Ureter (tissue), 1 donor: Measurements from ENCODE around the gene RNF181. TPM values are rescaled to one million over a fixed set of nuclear protein-coding genes. Genes with fewer than 3 reads are reported as not detected.
A peak's percentile ranks its signal among the peaks of the same experiment; 100 is the strongest.
"Not testable (repeated sequence)": the region's sequence is repeated elsewhere in the genome, so short reads cannot be mapped to it uniquely, and the experiment has no call there.

Experiments used
- DNase-seq: peaks from one replicate; pipeline ENCODE4 v3.0.0-alpha.2; 2020; ENCODE audit warnings: low spot score
- total RNA-seq: library from RNA; stranded (reverse); gene quantifications from one replicate; pipeline ENCODE4 v1.2.4, GENCODE V29; 2023
- donor health status: DM: yes; HTN: yes; CAD: no.

Gene RNF181
- total RNA-seq, 1 donor from 2014 or later, result 115 TPM

DNA sequence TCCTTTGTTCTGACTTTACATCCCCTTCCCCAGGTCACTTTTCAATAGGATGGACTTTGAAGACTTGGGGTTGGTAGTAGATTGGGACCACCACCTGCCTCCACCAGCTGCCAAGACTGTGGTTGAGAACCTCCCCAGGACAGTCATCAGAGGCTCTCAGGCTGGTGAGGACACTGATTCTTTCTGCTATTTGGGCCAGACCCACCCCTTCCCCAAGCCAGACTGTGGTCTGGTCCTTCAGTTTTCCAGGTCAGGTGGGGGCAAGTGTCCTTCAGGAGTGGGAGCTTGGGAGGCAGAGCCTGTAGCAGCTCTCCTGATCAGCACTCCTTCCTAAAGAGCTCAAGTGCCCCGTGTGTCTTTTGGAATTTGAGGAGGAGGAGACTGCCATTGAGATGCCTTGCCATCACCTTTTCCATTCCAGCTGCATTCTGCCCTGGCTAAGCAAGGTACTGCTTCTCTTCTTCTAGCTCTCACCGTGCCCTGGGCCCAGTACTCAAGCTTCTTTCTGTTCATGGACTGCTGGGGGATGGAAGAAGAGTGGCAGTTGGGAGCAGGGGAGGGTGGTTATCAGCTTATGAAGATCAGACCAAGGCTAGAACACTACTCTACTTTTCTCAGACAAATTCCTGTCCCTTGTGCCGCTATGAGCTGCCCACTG lies 1.1 kb downstream of the RNF181 start:
- no peak for DNase-seq

DNA sequence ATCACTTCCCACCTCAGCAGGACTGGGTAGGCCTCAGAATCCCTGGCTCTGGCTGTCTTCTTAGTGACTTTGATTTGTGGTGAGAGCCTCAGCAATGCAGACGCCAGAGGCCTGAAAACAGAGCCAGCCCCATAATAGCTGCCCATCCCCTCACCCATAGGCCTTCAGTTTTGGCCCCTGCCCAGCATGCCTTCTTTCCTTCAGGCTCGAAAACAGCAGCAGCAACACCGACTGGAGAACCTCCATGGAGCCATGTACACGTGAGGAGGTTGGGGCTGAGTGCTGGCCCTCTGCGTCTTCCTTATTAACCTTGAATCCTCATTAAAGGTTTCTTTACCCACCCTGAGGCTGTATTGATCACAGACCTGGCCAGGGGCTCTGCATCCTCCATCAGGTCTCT lies 1.7 kb downstream of the RNF181 start:
- DNase-seq, result no peak

DNA sequence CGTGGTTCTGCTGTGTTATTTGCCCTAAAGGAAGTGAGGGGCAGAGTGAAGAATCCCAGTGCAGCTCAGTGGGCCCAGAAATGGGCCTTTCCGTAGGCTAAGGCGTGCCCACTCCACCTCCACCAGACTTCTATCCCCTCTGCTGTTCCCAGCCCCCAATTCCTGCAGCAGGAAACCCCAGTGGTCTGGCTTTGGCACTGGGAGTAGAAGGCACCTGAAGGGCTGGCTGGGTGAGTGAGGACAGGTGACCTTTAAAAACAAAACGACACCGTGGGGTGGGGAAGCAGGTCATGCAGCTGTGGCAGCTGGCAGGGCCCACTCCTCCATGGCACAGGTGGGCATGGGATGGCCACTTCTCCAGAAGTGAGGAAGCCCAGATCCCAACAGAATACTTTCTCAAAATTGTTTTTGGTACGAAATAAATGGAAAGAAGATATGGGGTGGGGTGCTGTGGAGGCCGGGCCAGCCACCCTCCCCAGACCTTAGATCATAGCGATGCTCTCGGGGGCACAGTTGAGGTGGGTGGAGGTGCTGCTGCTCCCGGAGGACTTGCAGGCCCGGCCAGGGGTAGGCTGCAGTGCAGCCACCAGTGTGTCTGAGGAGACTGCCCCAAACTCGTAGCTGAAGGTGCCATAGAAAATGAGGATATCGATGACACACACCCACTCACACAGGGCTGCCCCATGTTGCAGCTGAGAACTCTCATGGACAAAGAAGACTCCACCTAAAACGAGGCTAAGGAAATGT lies 3.2 kb downstream of the RNF181 start:
- no peak for DNase-seq

DNA sequence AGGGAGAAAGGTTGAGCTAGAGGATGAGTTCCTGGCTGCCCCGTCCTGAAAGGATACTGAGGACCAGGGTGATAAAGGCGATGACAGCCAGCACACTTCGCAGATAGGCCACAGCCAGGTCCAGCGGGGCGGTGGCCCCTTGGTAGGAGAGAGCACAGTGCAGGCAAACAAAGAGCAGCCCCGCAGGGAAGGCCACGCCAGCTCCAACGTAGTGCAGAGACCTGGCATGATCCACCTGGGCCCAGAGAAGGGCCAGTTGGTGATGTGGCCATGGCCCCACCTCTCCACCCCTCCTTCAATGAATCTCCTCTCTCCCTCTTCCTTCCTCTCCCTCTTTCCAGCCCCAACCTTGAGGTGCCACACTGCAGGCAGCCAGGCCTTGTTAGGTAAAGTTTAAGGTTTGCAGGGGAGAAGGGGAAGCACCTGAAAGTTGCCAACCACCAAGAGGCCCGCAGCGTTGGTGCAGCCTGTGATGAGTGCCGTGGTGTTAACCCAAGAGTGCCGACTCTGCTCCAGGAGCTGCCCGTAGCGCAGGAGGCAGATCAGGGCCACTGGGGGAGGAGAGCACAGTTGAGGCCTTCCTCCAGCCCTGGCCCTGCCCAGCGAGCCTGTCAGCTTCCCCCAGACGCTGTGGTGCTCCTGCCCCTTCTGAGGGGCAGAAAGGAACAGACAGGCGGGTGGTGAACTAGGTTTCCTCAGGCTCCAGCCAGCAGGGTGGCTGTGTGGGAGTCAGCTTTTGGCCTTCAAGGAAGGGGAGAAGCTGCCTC lies 4.1 kb downstream of the RNF181 start:
- no peak for DNase-seq

DNA sequence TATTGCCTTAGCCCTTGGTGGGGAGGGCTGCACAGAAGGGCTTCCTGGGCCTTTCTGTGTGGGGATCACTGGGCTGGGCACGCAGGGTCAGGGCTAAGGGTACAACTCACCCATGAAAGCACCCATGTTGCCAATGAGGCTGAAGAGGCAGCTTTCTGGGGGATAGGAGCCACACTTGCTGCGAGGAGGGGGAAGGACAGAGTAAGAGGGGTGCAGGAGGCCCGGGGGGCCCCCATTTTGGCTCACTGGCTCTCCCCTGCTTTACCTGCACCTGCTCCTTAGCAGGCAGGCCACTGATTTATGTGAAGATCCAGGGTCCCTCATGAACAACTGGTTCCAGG lies 4.7 kb downstream of the RNF181 start:
- no peak for DNase-seq

DNA sequence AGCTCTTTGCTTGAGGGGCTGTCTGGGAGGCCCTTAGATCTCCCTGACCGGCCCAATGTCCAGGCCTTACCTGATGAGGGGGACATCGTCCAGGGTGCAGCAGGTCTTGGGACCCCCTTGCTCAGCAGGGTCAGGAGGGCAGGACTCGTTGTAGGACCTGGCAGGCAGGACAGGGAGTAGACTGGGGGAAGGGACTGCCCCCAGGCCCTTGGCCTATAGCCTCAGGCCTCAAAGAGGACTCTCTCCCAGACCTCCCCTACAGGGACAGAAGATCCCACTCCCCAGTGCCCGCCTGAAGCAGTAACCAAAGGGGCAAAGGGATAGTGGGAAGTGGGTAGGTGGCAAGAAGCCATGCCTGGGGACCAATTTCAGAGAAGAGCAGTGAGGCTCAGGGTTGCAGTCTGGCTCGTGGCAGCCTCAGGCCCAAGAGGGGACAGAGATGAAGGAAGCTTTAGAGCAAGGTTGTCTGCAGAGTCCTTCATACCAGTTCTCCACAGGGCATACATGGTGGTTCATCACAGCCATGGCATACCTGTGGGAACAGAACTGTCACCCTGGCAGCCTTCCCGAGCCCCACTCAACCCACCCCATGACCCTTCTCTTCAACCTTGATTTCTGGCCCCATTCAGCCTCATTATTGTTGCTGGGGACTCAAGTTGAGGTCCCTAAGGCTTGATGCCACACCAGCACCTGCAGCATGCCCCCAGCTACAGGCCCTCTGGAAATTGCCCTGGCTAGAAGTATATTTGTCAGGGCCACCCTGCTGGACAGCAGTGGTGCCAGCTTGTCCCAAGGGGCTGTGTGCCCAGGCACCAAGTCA lies 5.6 kb downstream of the RNF181 start:
- DNase-seq, result no peak

DNA sequence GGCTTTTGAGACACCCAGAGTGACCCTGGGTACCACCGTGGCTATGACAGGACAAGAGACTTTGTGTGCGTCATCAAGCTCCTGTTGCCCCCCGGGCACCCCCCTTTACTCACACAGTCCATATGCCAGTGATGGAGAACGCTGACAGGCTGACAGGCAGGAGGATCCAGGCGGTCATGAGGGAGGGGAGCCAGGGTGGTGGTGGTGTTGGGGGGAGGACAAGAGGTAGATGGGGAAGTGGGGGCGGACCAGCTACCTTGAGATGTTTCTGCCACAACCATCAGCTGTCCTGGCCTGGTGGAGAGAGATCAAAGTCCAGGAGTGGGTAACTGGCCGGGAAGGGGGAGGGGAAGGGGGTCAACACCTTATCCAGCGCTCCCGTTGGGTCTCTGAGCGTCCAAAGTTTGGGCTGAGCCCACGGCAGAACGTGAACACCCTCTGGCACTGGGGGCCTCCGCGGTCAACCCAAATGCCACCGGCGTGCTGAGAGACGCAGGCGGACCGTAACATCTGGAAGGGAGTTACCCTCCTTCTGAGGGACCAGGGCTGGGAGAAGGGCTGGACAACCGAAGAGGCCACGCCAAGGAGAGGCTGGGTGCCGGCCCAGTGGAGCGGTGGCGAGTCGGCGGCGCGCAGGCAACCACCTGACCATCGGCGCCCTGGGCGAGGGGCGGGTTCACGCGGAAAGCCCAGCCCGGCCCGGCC lies 6.4 kb downstream of the RNF181 start:
- peak; percentile 67 for DNase-seq

DNA sequence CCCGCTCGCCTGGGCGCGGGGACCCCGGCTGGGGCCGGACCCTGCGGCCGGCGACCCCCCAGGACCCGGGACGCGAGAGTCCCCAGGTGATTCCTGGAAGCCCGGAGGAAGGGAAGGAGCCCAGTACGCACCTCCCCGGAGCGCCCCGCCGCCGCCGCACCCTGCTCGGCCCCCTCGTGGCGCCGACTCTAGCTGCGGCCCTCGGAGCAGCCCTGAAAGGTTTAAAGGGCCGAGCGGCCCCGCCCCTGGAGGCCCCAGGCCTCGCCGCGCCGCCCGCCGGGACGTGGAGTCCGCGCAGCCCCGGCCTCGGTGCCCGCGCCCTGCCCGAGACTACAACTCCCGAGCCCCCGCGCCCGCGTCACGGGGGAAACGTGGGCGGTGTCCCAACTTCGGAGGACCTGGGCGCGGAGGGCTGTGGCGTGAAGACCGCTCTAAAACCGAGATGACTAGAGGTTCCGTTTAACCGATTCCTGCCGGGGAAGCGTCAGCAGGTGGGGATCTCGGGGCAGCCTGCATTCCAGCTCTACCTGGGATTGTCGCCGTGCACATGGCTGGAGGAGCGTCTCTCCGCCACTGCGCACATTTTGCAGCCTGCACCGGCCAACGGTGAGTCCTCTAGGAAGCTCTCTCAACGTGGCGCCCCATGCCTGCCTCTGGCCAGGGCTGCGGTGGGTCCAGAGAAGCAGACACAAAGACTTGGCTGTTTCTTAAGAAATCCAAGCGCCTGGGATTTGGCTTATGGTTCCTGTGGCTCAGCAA lies 7.1 kb downstream of the RNF181 start, which contains the start of gene TMEM150A:
TMEM150A (minus strand) TSS at position 223 of the 759 bp plus-strand sequence. CDS start 750 bp downstream, outside the sequence.
- DNase-seq, result peak; percentile 94

DNA sequence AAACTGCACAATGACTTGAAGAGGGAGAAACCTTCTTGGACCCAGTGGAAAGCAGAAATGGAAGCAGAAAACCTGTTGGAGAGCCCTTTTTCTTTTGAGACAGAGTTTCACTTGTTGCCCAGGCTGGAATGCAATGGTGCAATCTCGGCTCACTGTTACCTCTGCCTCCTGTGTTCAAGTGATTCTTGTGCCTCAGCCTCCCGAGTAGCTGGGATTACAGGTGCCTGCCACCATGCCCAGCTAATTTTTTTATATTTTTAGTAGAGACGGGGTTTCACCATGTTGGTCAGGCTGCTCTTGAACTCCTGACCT lies 8.5 kb downstream of the RNF181 start:
- DNase-seq, result not testable (repeated sequence)

DNA sequence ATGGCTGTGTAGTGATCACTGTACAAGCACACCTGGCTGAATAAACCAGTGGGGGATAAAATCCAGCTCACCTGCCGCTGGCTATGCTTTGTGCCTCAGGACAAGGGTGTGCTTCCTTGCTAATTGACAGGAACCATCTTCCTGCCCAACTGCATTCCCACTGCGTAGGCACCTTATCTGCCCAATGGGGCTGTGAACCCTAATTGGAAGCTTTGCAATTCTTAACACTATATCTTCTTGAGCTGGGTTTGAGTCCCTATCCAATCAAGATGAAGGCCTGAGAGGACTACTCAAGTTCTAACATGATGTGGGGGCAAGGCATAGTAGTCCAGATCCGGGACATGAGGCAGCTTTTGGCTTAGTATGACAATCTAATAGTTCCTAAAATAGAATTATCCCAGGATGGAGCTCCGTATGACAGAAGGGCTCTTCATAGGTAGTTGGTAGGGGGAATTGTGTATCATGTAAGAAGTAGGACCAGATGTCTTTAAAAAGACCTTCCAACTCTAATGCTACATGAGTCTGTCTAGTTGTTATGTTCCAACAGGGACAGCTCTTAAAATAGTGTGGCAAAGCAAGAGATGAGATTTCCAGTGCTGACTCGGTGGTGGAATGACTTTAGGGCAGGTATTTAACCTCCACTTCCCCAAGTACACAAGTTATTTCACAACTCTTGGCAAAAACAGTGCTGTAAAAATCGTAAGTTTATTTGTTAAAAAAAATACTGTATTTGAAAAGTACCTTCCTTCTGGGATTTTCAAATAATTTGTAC lies 9.2 kb downstream of the RNF181 start:
- no peak for DNase-seq

DNA sequence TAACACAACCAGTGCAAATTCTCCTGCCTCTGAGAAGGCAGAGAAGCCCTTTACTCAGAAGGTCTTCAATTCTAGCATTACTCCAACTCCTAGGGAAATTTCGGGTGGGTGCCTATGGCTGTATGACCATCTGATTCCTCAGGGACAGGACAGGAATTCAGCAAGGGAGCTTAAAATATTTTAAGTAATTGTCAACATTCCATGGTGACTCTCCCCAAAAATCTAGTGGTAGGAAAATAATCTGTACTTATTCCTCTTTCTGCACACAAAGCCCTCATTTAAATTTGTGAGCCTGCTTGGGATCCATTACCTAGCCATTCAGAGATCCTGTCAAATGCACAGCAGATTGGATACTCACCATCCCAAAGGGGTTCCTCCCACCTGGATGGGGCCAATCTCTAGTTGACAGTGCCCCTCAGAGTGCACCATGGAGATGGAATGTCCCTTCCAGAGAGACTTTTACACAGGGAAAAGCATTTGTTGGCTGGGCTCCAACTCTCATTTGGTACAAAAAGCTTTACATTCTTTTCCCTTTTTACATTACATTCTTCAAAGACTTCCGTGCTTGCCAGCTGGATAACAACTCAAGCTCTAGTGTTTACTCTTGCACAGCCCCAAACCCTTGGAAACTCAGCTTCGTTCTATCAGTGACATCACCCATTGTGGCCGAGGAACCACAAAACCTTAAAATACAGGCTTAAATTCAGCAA lies 10.0 kb downstream of the RNF181 start:
- no peak for DNase-seq

DNA sequence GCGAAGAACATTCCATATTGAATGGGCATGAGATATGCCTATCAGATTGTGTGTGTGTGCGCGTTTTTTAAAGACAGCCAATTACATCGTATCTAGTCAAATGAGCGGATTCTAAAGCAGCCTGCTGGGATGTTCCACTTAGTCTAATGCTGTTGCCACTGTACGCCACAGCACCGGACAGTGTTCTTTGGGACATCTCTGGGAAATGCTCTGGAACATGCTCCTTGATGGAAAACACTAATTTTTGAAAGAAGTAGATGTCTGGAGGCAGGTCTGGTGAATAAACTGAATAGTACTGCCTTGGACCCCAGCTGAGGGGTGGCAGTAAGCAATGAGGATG lies 10.5 kb downstream of the RNF181 start:
- no peak for DNase-seq

DNA sequence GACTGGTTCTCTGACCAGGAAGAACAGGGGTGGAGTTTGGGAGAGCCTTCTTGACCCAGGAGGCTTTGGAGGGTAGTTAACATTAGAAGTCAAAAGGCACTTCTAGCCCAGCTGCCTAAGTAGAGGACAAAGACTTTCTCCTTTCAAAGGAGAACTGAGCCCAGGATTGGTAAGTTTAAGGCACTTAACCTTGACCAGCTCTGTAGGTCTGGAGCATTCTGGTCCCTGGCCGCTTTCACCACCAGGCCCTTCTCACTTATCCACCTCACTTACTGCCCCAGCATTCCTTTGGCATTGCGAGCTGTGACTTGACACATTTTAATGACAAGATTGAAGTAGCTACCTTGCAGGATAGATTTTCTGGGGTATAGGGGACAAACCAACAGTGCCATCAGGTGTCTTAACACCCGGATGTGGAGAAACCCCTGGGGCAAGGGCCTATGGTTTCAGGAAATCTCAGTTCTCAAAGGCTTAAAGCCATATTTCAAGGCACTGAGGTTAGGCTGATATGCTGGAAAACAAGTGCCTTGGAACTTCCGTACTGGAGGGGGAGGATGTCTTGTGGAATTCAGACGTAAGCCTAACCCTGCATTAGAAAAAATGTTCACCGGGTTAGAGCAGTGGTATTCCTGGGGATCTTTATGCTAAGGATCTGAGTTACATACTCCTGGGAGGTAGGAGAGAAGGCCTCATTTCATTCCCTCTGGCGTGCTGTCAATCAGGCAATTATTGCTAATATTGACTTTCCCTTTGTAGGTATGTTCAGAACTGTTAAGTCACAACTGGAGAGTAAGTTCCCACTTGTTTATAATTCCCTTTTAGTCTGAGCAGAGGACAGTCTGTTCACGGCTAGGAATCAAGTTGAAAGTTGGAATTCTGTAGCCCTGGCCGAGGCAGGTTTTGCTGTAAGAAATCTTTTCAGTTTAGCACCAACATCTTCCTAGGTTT lies 12.0 kb downstream of the RNF181 start:
- DNase-seq, result no peak

DNA sequence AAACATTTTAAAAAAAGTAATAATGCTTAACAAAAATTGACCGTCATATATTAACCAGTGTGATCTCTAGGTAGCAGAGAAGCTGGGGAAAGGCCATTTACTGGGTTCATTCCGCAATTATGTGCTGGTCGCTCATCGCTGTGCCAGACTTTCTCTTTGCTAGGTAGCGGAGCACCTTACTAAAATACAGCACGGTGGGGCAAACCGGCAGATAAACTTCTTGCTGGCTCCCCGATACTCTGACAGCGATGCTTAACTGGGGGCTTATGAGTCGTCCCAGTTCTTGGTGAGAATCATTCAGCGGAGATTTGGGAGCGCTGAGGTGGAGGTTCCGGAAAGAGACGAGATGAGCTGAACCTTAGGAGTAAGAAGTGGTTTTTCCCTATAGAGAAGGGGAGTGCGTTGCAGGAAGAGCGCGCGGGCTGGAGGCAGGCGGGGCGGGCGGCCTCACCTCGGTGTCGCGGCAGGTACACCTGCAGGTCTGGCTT lies 15.7 kb downstream of the RNF181 start:
- no peak for DNase-seq

DNA sequence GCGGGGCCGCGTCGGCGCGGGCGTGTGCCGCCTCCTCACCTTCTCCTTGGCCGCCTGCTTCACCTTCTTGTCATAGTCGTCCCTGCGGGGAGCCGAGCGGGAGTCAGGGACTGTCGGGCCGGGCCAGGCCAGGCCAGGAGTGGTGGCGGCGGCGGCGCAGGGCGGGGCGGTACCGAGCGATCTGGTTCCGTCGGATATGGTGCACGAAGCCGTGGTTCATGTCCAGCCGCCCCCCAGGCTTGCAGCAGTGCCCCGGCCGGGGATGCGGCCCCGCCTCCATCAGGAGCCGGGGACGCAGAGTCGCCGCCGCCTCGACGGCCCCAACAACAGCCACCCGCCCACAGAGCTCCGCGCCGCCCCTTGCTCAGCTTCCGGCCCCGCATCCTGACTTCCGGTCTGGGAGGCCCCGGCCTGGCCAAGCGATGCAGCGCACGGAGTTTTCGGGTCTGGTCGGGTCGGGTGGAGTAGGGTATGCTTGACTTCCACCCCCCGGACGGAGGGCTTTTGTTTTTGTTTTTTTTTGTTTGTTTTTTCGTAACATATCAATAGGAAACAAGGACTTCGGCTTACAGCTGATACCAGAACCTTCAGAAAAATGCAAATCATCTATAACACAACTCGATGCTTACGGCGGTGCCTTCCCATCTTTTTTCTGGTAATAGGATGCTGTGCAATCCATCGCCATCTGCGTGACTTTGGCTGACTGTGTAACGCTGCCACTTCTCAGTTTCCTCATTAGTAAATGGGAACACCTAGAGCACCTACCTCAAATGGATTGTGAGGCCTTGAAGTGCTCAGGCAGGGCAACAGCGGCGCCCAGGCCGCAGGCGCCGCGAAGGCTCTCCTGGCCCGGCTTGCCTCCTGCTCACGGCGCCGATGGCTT lies 16.4 kb downstream of the RNF181 start, which contains the start of gene C2orf68:
C2orf68 (minus strand) TSS at position 362 of the 883 bp plus-strand sequence; CDS start at position 280, 82 bp downstream.
- peak; percentile 94 for DNase-seq

DNA sequence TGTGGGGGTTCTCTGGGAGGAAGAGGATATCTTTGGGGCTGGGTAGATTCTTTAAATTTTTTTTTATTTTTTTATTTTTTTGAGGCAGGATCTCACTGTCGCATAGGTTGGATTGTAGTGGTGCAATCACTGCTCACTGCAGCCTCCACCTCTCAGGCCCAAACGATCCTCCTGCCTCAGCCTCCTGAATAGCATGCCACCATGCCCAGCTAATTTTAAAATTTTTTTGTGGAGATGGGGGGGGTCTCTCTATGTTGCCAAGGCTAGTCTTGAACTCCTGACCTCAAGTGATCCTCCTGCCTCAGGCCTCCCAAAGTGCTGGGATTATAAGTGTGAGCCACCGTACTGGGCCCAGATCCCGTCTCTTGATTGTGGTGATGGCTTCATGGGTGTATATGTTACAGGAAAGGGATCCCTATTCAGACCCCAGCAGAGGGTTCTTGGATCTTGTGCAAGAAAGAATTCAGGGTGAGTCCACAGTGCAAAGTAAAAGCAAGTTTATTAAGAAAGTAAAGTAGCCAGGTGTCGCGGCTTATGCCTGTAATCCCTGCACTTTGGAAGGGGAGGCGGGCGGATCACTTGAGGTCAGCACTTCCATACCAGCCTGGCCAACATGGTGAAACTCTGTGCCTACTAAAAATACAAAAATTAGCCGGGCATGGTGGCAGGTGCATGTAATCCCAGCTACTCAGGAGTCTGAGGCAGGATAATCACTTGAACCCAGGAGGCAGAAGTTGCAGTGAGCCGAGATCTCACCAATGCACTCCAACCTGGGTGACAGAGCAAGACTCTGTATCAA lies 18.4 kb downstream of the RNF181 start:
- DNase-seq, result no peak
